GM19463 (cell line): ENCODE data around the gene OSBPL3.

Experiments
- ATAC-seq: cut with Tn5 transposase; IDR thresholded peaks from one replicate; pipeline ENCODE4 v1.9.1; 2021; ENCODE audit warnings: mild to moderate bottlenecking, moderate library complexity; ENCODE audit not compliant: unreplicated experiment

Gene OSBPL3

GRCh38 chr7:24981171-24981951 lies 1.4 kb upstream of the OSBPL3 start:
- ATAC-seq = no peak

DNA sequence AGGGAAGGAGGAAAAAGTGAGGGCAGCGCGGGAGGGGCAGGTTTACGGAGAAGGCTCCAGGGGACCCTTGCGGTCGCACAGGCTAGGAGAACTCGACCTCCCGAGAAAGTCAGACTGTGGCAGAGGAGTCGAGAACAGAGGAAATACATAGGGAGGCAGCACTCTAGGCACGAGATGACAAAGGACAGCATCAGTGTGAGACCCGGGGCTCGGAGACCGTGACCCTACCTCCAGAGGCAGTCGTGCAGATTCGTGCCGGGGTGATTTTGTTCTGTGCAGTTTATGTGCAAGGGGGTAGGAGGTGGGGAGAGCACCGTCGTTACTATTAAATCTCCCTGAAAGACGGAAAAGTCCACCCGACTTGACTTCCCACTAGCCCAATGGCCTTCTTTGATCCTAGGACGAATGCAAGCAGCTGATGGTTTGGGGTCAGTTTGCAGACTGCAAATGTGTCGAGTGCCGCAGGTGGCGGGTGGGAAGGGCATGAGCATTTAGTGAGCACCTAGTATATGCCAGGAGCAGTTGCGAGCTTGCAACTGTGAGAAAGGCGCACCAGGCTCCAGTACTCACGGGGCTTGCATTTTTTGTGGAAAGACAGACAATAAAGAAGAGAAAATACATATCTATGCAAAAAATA lies 674 bp upstream of the OSBPL3 start:
- peak; percentile 10 for ATAC-seq

DNA sequence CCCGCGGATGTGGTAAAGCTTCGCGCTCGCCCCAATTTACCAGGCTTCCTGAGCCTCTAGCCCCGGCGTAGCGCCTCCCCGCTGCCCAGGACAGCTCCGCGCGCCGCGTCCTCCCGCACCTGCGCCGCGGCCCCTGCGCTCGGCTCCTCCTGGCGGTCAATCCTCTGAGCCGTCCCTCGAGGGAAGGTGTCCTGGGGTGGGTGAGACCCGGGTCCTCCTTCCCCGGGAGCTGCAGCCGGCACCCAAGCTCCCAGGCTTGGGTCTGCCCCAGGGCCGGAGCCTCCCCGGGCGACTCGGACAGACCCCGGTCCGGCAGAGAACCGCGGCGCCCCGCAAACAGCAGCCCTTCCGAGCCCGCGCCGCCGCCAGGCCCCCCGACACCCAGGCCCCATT lies 512 bp downstream of the OSBPL3 start:
- ATAC-seq = peak; percentile 39

- no peak for ATAC-seq
These were observed 1.0 kb downstream of the OSBPL3 start for GRCh38 chr7:24978843-24979469.

- no peak for ATAC-seq
These were observed 4.2 kb downstream of the OSBPL3 start for GRCh38 chr7:24975644-24976260.

DNA sequence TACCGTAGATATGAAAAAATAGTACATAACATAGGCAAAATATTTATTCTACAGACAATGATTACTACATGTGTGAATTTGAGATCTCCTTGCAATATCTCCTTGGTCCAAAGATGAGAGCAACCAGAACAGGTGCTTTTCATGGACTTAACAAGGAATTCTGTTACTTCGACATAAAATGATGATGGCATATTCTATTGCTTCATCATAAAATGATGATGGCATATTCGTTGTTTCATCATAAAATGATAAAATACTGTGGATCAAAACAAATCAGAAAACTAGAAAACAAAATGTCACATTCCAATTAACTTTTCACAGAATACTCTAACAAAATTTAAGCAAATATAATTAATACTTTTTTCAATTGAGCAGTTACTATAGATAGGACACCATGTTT lies 4.8 kb downstream of the OSBPL3 start:
- no peak for ATAC-seq

DNA sequence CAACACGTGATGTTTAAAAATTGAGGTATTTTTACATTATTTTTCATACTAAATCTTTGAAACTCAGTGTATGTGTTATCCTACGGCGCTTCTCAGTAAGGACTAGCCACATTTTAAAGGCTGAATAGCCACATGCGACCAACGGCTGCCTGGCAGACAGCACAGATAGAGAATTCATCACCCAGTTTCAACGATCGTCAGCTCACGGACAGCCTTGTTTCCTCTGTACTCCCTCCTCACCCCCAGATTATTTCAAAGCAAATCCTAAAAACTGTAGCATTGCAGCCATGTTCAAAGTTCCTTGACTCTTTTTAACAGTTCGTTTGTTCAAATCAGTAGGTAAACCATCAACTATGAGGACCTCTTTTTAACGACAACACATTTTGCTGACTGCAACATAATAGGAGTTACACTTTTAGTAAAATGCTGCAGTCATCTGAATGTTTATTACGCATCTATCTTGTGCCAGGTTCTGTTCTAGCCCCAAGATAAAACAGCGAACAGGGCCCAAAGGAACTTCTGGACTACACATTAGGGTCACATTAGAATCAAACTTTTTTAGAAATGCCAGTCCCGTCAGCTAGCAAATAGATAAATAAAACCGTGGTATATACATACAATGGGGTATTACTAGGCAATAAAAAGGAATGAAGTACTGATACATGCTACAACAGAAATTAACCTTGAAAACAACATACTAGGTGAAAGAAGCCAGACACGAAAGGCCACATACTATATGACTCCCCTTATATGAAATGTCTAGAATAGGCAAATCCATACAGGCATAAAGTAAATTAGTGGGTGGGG lies 5.7 kb downstream of the OSBPL3 start:
- no peak for ATAC-seq

DNA sequence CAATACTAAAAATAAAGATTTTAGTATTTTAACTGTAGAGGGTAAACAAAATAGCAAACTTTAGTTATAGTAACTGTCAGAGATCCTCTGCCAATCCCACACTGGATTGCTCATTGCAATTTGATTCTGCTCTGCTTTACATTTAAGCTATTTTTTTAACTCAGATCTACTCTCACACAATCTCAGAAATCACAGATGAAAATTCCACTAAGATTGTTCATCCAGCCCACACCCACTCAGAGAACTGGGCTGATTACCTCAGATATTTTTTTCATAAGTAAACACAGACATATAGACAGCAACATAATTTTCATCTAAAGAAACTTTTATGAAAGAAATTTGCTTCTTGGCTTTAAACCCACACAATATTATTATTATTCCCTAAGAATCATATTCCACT lies 7.0 kb downstream of the OSBPL3 start:
- ATAC-seq = no peak

DNA sequence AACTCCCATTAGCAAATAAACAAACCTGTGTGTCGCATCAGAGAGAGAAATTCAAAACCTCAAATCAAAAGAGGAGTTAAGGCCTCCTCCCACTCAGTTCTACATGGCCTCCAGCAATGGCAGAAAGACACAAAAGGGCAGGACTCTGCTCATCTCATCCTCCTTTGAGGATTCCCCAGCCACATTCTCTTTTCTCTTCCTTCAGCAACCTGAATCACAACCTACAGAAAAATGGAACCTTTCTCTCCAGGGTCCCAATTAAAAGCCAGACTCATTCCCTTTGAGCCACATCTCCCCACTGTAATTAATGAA lies 7.9 kb downstream of the OSBPL3 start:
- ATAC-seq = no peak

DNA sequence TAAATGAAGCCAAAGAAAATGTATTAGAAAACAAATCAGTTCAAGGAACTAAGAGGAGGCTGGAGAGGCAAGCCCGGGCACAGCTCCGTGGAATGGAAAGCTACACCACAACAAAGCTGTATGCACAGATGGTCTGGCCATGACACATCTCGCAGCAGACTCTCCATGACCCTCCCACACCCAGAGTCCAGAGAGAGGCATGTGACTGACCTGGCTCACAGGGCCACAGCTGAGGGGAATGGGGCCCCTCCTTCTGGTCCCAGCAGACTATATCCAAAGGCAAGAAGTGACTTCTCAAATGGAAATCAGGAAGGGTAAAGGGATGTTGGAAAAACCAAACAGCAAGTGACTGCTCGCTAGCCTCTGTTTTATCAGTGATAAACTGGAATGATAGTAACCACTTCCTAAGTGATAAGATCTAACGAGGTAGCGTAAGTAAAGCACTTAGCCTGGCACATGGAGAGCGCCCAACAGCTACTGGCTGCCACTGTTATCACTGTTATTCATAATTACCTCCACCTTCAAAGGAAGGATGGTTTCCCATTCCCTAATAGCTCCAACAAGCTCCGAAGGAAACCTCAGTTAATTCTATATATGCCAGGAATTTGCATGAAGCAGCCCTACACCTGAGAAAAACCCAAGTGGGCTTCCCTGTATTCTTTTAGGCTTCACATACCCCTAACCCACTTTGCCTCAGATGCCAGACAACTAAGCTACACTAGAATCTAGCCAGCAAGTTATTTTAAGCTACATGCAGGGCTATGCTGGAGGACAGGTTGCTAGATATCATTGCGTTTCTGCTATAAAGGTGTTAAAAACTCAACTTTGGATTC lies 8.4 kb downstream of the OSBPL3 start:
- peak; percentile 47 for ATAC-seq

DNA sequence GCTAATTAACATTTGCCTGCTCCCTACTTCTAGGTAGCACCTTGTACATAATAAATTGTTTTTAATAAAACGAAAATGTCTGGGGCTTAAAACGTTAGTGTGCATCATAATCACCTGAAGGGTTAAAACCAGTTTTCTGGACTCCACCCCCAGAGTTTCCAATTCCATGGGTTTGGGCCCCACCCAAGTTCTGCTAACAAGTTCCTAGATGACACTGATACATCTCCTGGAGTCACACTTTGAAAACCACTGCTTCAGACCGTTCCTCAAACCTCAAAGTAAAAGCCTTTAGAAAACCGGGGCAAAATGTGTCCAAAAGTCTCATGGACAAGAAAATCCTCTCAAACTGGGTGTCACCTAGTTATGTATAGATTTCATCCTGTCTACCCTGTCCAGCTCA lies 9.3 kb downstream of the OSBPL3 start:
- no peak for ATAC-seq

DNA sequence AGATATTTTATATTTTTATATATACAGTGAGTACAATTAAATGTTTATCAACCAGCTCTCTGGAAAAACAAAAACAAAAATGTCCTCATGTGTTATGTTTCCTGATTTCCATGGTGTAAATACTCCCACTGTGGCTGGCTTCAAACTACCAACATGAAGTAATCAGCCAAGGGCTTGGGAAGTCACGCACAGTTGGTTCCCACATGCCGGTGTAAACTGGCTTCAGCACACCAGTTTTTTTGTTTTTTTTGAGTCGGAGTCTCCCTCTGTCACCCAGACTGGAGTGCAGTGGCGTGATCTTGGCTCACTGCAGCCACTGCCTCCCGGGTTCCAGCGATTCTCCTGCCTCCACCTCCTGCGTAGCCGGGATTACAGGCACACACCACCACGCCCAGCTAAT lies 11.8 kb downstream of the OSBPL3 start:
- ATAC-seq = no peak

GRCh38 chr7:24967696-24968095 lies 12.3 kb downstream of the OSBPL3 start:
- no peak for ATAC-seq

DNA sequence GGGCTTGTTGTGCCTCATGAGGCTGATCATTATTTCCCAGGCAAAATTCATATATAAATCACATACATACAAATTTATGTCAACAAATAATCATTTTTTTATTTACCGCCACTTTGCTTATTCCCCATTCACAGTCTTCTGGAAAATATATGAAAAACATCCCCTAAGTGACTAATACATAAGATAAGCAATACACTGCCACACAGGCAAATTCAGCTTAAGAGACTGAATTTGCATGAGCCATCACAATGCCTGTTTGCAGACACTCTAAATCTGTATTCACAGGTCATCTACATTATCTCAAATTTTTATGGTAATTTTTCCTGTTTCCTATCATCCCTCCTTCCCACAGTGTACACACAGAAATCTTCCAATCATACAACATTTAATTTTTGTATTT lies 13.2 kb downstream of the OSBPL3 start:
- ATAC-seq = no peak

GRCh38 chr7:24965831-24966708 lies 13.9 kb downstream of the OSBPL3 start:
- peak; percentile 80 for ATAC-seq

- no peak for ATAC-seq
These were observed 15.8 kb downstream of the OSBPL3 start for GRCh38 chr7:24964191-24964590.

DNA sequence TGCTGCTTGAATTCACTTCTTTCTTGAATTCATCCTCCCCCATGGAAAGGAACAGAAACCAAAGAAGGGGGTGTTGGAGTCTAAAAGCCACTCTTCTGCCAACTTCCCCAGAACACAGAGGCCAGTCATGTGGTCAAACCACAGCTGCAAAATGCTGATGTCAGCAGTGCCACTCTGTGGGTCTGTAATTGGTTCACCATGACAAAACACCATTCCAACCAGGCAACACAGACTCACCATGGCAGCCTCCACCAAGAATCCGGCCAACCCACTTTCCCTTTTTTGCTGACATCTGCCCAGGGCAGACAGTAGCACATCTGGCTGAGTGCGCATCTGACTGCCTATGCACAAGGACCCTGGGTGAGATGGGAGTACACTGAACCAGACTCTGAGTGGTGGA lies 16.8 kb downstream of the OSBPL3 start:
- ATAC-seq = peak; percentile 35

- ATAC-seq = no peak
These were observed 17.5 kb downstream of the OSBPL3 start for GRCh38 chr7:24962418-24962962.
